Gastroesophageal sphincter (tissue), 3 donors: Measurements from ENCODE around the gene IFNGR2.

Experiments used
- EP300 ChIP-seq: sonication (generic); formaldehyde crosslinking; IDR thresholded peaks from one replicate; pipeline ENCODE4 v1.6.1; 2017; ENCODE audit warnings: antibody characterized with exemption, mild to moderate bottlenecking
- POLR2A ChIP-seq, 2 donors: fragments of 450-650 bp; IDR thresholded peaks; one replicate each; pipeline ENCODE4 v1.6.1; 2017; ENCODE audit warnings: antibody characterized with exemption in 2 of 2, mild to moderate bottlenecking in 2 of 2, moderate library complexity in 1 of 2
- POLR2AphosphoS5 ChIP-seq: sonication (generic); formaldehyde crosslinking; IDR thresholded peaks from one replicate; pipeline ENCODE4 v1.6.1; 2017; ENCODE audit warnings: antibody characterized with exemption
- TF ChIP-seq, protein P1 (sequence below), 4 experiments: fragments of 200-600 bp in 2 of 4; fragments of 450-650 bp in 2 of 4; sonication (generic) in 1 of 4; IDR thresholded peaks; one replicate each; pipeline ENCODE4 v1.5.1; 2017 to 2019; ENCODE audit warnings: antibody characterized with exemption in 4 of 4, mild to moderate bottlenecking in 2 of 4, moderate library complexity in 2 of 4

DNA sequence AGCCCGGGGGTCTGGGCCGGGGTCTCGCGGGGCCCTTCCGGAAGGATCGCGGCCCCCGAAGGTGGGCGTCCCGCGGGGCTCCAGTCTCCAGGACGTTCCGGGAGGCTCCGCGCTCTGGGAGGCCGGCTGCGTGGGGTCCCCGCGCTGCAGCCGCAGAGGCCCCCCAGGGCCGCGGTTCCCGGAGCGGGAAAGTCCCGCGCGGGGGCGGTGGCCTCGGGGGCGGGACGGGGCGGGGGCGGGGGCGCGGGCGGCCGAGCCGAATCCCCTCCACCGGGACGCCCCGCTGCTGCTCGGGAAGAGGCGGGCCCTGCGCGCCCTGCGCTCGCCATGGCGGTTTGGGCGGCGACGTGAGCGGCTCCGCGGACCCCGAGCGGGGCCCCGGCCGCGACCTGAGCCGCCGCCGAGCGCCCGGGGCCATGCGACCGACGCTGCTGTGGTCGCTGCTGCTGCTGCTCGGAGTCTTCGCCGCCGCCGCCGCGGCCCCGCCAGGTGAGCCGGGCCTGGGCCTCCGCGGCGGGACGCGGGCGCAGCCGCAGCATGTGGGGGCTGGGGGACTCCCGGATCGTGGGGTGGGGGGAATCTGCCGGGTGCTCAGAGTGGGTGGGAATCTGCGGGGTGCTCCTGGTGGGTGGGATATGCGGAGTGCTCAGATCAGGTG, at the start of gene IFNGR2:
- TF ChIP-seq, protein P1, sequence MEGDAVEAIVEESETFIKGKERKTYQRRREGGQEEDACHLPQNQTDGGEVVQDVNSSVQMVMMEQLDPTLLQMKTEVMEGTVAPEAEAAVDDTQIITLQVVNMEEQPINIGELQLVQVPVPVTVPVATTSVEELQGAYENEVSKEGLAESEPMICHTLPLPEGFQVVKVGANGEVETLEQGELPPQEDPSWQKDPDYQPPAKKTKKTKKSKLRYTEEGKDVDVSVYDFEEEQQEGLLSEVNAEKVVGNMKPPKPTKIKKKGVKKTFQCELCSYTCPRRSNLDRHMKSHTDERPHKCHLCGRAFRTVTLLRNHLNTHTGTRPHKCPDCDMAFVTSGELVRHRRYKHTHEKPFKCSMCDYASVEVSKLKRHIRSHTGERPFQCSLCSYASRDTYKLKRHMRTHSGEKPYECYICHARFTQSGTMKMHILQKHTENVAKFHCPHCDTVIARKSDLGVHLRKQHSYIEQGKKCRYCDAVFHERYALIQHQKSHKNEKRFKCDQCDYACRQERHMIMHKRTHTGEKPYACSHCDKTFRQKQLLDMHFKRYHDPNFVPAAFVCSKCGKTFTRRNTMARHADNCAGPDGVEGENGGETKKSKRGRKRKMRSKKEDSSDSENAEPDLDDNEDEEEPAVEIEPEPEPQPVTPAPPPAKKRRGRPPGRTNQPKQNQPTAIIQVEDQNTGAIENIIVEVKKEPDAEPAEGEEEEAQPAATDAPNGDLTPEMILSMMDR (IDR thresholded peaks at IDR 0.05), result no peak
- TF ChIP-seq POLR2A (IDR thresholded peaks at IDR 0.05), result peak in 1 of 2 donors; percentile 49
- TF ChIP-seq EP300, result no peak
- peak; percentile 29 for TF ChIP-seq POLR2AphosphoS5
